ENCODE data around the gene RPL35A. TPM values are rescaled to one million over a fixed set of nuclear protein-coding genes. Genes with fewer than 3 reads are reported as not detected.

Gene RPL35A
- total and polyA plus RNA-seq, 4 donors, result 637 to 3,399 (median 1,247) TPM

Other genes starting within 250 kb of the RPL35A start
- gene RUBCN, start 213.3 kb upstream of the RPL35A start, total RNA-seq, result 10 to 100 TPM; 38.2 to 41.1 TPM
- gene RUBCN, start 213.3 kb upstream of the RPL35A start, polyA plus RNA-seq, result 10 to 100 TPM in 1 of 2 donors, 1 to 10 TPM in 1; 6.9 to 14.3 TPM
- 10 to 100 TPM; 55.0 to 58.6 TPM for gene FYTTD1, start 200.3 kb upstream of the RPL35A start, total RNA-seq
- 10 to 100 TPM; 25.4 to 26.4 TPM for gene FYTTD1, start 200.3 kb upstream of the RPL35A start, polyA plus RNA-seq
- gene LRCH3, start 158.9 kb upstream of the RPL35A start, total RNA-seq, result 100 to 1,000 TPM in 1 of 2 donors, 10 to 100 TPM in 1; 76.1 to 104 TPM
- gene LRCH3, start 158.9 kb upstream of the RPL35A start, polyA plus RNA-seq, result 10 to 100 TPM; 15.4 to 18.2 TPM
- 1 to 10 TPM; 5.1 to 6.4 TPM for gene LMLN, start 10.0 kb downstream of the RPL35A start, total RNA-seq
- 1 to 10 TPM in 1 of 2 donors, under 1 TPM in 1; 0.13 to 2.3 TPM for gene LMLN, start 10.0 kb downstream of the RPL35A start, polyA plus RNA-seq

Data from aorta (tissue), 4 donors.